GM18858 (cell line): ENCODE data around the gene XRCC4.
"Not testable (repeated sequence)": the region's sequence is repeated elsewhere in the genome, so short reads cannot be mapped to it uniquely, and the experiment has no call there.

Source experiments
- ATAC-seq: cut with Tn5 transposase; IDR thresholded peaks from one replicate; pipeline ENCODE4 v1.9.1; 2021; ENCODE audit not compliant: unreplicated experiment

The XRCC4 gene

GRCh38 chr5:83256091-83256780 lies 178.9 kb downstream of the XRCC4 start:
- no peak for ATAC-seq

GRCh38 chr5:83257684-83258083 lies 180.3 kb downstream of the XRCC4 start:
- ATAC-seq: not testable (repeated sequence)

- ATAC-seq: no peak
These were observed 188.0 kb downstream of the XRCC4 start for GRCh38 chr5:83265318-83265717.

- ATAC-seq: no peak
These were observed 193.0 kb downstream of the XRCC4 start for GRCh38 chr5:83270311-83270710.

GRCh38 chr5:83277154-83277553 lies 199.8 kb downstream of the XRCC4 start:
- ATAC-seq: no peak

- no peak for ATAC-seq
These were observed 200.6 kb downstream of the XRCC4 start for GRCh38 chr5:83277953-83278352.

GRCh38 chr5:83281176-83281575 lies 203.8 kb downstream of the XRCC4 start:
- no peak for ATAC-seq

GRCh38 chr5:83281658-83282057 lies 204.3 kb downstream of the XRCC4 start:
- ATAC-seq: no peak

GRCh38 chr5:83283761-83284160 lies 206.4 kb downstream of the XRCC4 start:
- no peak for ATAC-seq

GRCh38 chr5:83285661-83286398 lies 208.5 kb downstream of the XRCC4 start:
- no peak for ATAC-seq

- no peak for ATAC-seq
These were observed 216.9 kb downstream of the XRCC4 start for GRCh38 chr5:83294246-83294645.

GRCh38 chr5:83299353-83299752 lies 222.0 kb downstream of the XRCC4 start:
- ATAC-seq: no peak

GRCh38 chr5:83306572-83307241 lies 229.4 kb downstream of the XRCC4 start:
- peak; percentile 97 for ATAC-seq

GRCh38 chr5:83312663-83313062 lies 235.3 kb downstream of the XRCC4 start:
- ATAC-seq: no peak

- ATAC-seq: no peak
These were observed 236.1 kb downstream of the XRCC4 start for GRCh38 chr5:83313436-83313835.

- no peak for ATAC-seq
These were observed 244.2 kb downstream of the XRCC4 start for GRCh38 chr5:83321483-83322055.

- no peak for ATAC-seq
These were observed 245.1 kb downstream of the XRCC4 start for GRCh38 chr5:83322273-83322924.

GRCh38 chr5:83323557-83324180 lies 246.3 kb downstream of the XRCC4 start:
- no peak for ATAC-seq

- no peak for ATAC-seq
These were observed 254.5 kb downstream of the XRCC4 start for GRCh38 chr5:83331842-83332241.

GRCh38 chr5:83337453-83338035 lies 260.2 kb downstream of the XRCC4 start:
- no peak for ATAC-seq
